Muscle layer of colon (tissue), 2 donors: ENCODE measurements around the gene IDUA.

Experiments used
- H3K27ac ChIP-seq: one replicate; pipeline ENCODE4 v1.7.0; 2013; ENCODE audit warnings: low read depth, mild to moderate bottlenecking, low read length, moderate library complexity
- H3K27me3 ChIP-seq, 2 donors: one replicate each; pipeline ENCODE4 v1.7.0; 2013; ENCODE audit warnings: low read length in 2 of 2, mild to moderate bottlenecking in 2 of 2; ENCODE audit not compliant: insufficient read depth in 2 of 2, control insufficient read depth in 1 of 2
- H3K36me3 ChIP-seq: one replicate; pipeline ENCODE4 v1.7.0; 2013; ENCODE audit warnings: mild to moderate bottlenecking, low read length; ENCODE audit not compliant: insufficient read depth
- H3K4me1 ChIP-seq: one replicate; pipeline ENCODE4 v1.7.0; 2013; ENCODE audit warnings: mild to moderate bottlenecking, low read length; ENCODE audit not compliant: insufficient read depth
- H3K4me3 ChIP-seq, 2 donors: one replicate each; pipeline ENCODE4 v1.7.0; 2013; ENCODE audit warnings: low read length in 2 of 2, low read depth in 1 of 2, mild to moderate bottlenecking in 1 of 2, moderate library complexity in 1 of 2
- H3K9ac ChIP-seq: one replicate; pipeline ENCODE4 v1.7.0; 2013; ENCODE audit warnings: low read length
- H3K9me3 ChIP-seq: one replicate; pipeline ENCODE4 v1.7.0; 2013; ENCODE audit warnings: mild to moderate bottlenecking, low read length
- donor health status: abdominal sarcoma.
- donor health status: Adenocarcinoma of cecum.

Gene IDUA

GRCh38 chr4:1003271-1004070 lies 16.6 kb downstream of the IDUA start:
- no peaks in the 10 kb centered on the region for H3K36me3 ChIP-seq
- H3K4me3 ChIP-seq, result no peak overlapping the region
- H3K4me1 ChIP-seq, result peaks cover 1% of the 10 kb centered on the region
- H3K27me3 ChIP-seq, result peaks cover 32 to 82% of the 10 kb centered on the region in 2 donors
- no peak overlapping the region for H3K9ac ChIP-seq
- H3K9me3 ChIP-seq, result no peaks in the 10 kb centered on the region
- no peak overlapping the region for H3K27ac ChIP-seq

GRCh38 chr4:1004071-1004418 lies 17.2 kb downstream of the IDUA start:
- H3K27me3 ChIP-seq, result peaks cover 36 to 84% of the 10 kb centered on the region in 2 donors
- no peak overlapping the region for H3K9ac ChIP-seq
- H3K4me1 ChIP-seq, result peaks cover 7% of the 10 kb centered on the region
- H3K27ac ChIP-seq, result no peak overlapping the region
- H3K4me3 ChIP-seq, result no peak overlapping the region
- no peaks in the 10 kb centered on the region for H3K9me3 ChIP-seq
- no peaks in the 10 kb centered on the region for H3K36me3 ChIP-seq

- H3K9ac ChIP-seq, result no peak overlapping the region
- H3K4me3 ChIP-seq, result no peak overlapping the region
- peaks cover 36 to 80% of the 10 kb centered on the region in 2 donors for H3K27me3 ChIP-seq
Measured at GRCh38 chr4:1004557-1005485, 18.0 kb downstream of the IDUA start.

GRCh38 chr4:1006856-1007255 lies 20.0 kb downstream of the IDUA start:
- peaks cover 28 to 59% of the 10 kb centered on the region in 2 donors for H3K27me3 ChIP-seq
- H3K9ac ChIP-seq, result no peak overlapping the region
- H3K4me3 ChIP-seq, result no peak overlapping the region
- no peaks in the 10 kb centered on the region for H3K9me3 ChIP-seq
- H3K36me3 ChIP-seq, result no peaks in the 10 kb centered on the region
- peaks cover 18% of the 10 kb centered on the region for H3K4me1 ChIP-seq
- no peak overlapping the region for H3K27ac ChIP-seq

More at GRCh38 chr4:1004557-1005485, 18.0 kb downstream of the IDUA start:
- Histone ChIP-seq H3K9me3 (no peaks in the 10 kb centered on the region), H3K4me1 (peaks cover 10% of the 10 kb centered on the region), H3K27ac (no peak overlapping the region), H3K36me3 (no peaks in the 10 kb centered on the region)

DNA sequence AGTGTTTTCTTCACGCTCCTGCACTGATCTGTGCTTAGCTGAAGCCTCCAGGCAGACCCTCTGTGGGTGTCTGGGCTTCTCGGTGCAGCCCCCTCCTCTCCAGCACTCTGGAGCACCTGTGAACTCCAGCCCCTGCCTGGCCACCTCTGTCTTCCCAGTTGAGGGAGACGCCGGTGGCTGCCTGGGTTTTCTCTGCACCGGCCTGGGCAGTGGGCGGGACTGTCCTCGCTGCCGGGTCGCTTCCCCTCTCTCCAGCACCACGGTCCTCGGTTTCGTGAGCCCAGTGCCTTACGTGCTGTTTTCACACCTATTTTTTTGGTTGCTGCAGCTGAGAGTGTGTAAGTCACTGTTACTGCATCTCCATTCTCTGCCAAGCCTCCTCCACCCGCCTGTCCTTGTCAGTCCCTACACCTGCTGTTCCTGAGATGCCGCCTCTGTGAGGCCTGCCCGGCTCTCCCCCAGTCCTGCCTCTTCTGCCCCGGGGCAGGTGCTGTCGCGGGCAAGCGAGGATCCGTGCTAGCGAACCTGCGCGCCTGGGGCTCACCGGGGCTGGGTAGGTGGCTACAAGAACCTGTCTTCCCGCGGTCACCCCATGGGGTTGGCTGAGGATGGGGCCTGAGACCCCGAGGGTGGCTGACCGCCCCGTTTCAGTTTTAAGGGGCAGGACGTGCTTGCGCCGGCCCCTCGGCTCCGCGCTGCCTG lies 22.1 kb downstream of the IDUA start:
- Histone ChIP-seq H3K36me3 (no peaks in the 10 kb centered on the region), H3K27ac (no peak overlapping the region), H3K27me3 (peaks cover 20 to 39% of the 10 kb centered on the region in 2 donors), H3K4me1 (peaks cover 18% of the 10 kb centered on the region), H3K4me3 (peak overlapping the region; percentile 71 to 75), H3K9me3 (no peaks in the 10 kb centered on the region), H3K9ac (no peak overlapping the region)

- Histone ChIP-seq H3K9me3 (no peaks in the 10 kb centered on the region), H3K27me3 (peaks cover 18 to 33% of the 10 kb centered on the region in 2 donors), H3K4me3 (peak overlapping the region; percentile 71 to 75), H3K36me3 (no peaks in the 10 kb centered on the region), H3K4me1 (peaks cover 18% of the 10 kb centered on the region), H3K9ac (no peak overlapping the region), H3K27ac (peak overlapping the region; percentile 34)
Measured at GRCh38 chr4:1009542-1010394, 22.9 kb downstream of the IDUA start.

DNA sequence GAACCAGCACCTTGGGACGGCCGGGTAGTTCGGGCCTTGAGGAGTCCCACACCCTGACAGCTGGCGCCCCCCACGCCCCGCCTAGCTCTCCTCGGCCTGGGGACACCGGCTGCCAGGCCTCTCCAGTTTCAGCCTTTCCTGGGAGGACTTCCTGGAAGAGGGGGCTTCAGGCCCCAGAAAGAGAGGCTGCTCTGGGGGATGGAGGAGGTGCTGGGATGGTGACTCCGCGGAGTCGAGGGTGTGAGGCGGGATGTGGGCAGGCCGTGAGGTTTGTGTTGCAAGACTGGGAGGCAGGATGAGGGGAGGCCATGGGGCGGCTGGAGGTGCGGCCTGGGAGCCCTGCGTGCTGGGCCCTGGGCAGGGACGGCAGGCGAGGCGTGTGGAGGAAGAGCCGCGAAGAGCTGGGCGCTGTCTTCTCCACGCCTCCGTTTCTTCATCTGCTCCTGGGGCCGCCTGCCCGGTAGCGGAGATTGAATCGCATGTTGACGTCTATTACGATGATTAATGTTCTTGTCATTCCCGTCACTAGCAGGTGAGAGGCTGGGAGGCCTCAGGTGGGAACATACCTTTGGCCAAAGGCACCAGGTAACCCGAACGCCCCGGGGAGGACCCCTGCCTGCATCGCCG lies 23.7 kb downstream of the IDUA start:
- no peaks in the 10 kb centered on the region for H3K36me3 ChIP-seq
- no peak overlapping the region for H3K9ac ChIP-seq
- peaks cover 18% of the 10 kb centered on the region for H3K4me1 ChIP-seq
- H3K4me3 ChIP-seq, result peak overlapping the region; percentile 53 to 71
- H3K27ac ChIP-seq, result peak overlapping the region; percentile 34
- peaks cover 11 to 25% of the 10 kb centered on the region in 2 donors for H3K27me3 ChIP-seq
- H3K9me3 ChIP-seq, result no peaks in the 10 kb centered on the region

DNA sequence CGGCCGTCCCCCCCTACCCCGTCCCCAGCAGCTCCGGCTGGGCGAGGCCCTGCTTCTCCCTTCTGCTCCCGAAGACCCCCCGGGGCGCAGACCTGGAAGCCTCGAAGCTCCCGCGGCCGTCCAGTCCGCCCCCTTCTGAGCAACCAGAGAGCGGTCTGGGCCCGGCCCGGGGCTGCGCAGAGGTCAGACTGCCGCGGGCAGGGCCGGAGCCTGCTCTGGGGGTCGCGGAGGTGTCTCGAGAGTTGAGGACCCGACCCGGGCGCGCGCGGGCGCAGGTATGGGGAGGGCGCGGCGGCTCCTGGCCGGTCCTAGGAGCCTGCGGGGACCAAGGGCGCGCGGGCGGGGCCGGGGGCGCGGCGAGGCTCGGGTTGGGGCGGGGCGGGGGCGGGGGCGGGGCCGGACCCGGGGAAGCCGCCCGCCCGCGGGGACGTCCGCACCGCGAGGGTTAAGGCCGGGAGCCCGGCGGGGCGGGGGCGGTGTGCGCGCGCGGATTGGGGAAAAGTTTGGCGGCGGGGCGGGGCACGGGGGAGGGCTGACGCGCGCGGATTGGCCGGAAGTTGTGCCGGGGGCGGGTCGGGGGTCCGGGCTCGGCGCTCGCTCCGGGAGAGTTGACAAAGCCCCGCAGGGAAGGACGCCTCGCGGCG lies 24.3 kb downstream of the IDUA start, which contains the start of gene FGFRL1:
FGFRL1 (plus strand) TSS at position 605 of the 644 bp plus-strand sequence. CDS start 860 bp downstream, outside the sequence.
- H3K9me3 ChIP-seq, result no peaks in the 10 kb centered on the region
- peak within 1 kb of the TSS; percentile 53 to 71 for H3K4me3 ChIP-seq
- H3K27me3 ChIP-seq, result peaks cover 11 to 24% of the 10 kb centered on the region in 2 donors
- no peak within 1 kb of the TSS for H3K9ac ChIP-seq
- no peaks in the 10 kb centered on the region for H3K36me3 ChIP-seq
- peaks cover 18% of the 10 kb centered on the region for H3K4me1 ChIP-seq
- peak within 1 kb of the TSS; percentile 34 for H3K27ac ChIP-seq

GRCh38 chr4:1011666-1012033 lies 24.8 kb downstream of the IDUA start:
- H3K27me3 ChIP-seq, result peaks cover 11 to 21% of the 10 kb centered on the region in 2 donors
- no peak overlapping the region for H3K9ac ChIP-seq
- no peak overlapping the region for H3K27ac ChIP-seq
- no peaks in the 10 kb centered on the region for H3K36me3 ChIP-seq
- H3K4me1 ChIP-seq, result peaks cover 18% of the 10 kb centered on the region
- H3K9me3 ChIP-seq, result no peaks in the 10 kb centered on the region
- no peak overlapping the region for H3K4me3 ChIP-seq
